ENCODE results near the gene ZNF90. TPM values are rescaled to one million over a fixed set of nuclear protein-coding genes. Genes with fewer than 3 reads are reported as not detected.

ZNF90 gene
- total RNA-seq, 1 experiment from 2014 or later, result 88.7 TPM

GRCh38 chr19:20028611-20029010, 49.2 kb upstream of the ZNF90 start:
- H3K36me3 Mint-ChIP-seq (ENCODE audit: insufficient read depth in 1 of 3, low read depth in 3 of 3), result peaks cover 42 to 70% (median 69%) of the 10 kb centered on the region in 3 experiments
- no peak overlapping the region for H3T11ph ChIP-seq (ENCODE audit: low read length)

More at GRCh38 chr19:20028611-20029010, 49.2 kb upstream of the ZNF90 start:
- H3K27me3 Mint-ChIP-seq (ENCODE audit: low read depth), result no peaks in the 10 kb centered on the region
- Histone ChIP-seq H3K9ac (ENCODE audit: extremely low read depth, insufficient read length, low read length) (no peak overlapping the region), H2AFZ (ENCODE audit: low read length) (no peak overlapping the region), H4K20me1 (ENCODE audit: control insufficient read depth, insufficient read depth, insufficient read length) (no peaks in the 10 kb centered on the region), H4K8ac (replicated peaks; ENCODE audit: insufficient read length, low read depth, low read length) (no peak overlapping the region), H3K79me2 (ENCODE audit: insufficient read depth, low read length) (no peaks in the 10 kb centered on the region), H3K14ac (ENCODE audit: insufficient read depth, low read length) (no peak overlapping the region), H2BK20ac (ENCODE audit: low read depth, low read length, poor library complexity, severe bottlenecking) (no peak overlapping the region), H3K9me3 (ENCODE audit: control insufficient read depth, low read depth, low read length) (no peaks in the 10 kb centered on the region), H3K27ac (ENCODE audit: insufficient read length, low read depth, low read length) (no peak overlapping the region), H3K27me3 (ENCODE audit: insufficient read depth, low read length) (no peaks in the 10 kb centered on the region), H3K4me2 (ENCODE audit: insufficient read depth, insufficient read length, low read length) (no peak overlapping the region), H4K91ac (ENCODE audit: insufficient read length, low read depth, low read length) (no peak overlapping the region), H2BK15ac (ENCODE audit: low read depth, low read length) (no peak overlapping the region), H3K4me1 (ENCODE audit: insufficient read depth, low read length) (no peaks in the 10 kb centered on the region), H4K5ac (ENCODE audit: insufficient read length, low read depth, low read length) (no peak overlapping the region), H3K23ac (ENCODE audit: insufficient read length, low read depth, low read length) (no peak overlapping the region), H3K4ac (ENCODE audit: low read depth, low read length) (no peak overlapping the region), H3K18ac (ENCODE audit: insufficient read length, low read depth, low read length) (no peak overlapping the region), H3K79me1 (ENCODE audit: insufficient read depth, low read depth, low read length, poor library complexity, severe bottlenecking) (no peaks in the 10 kb centered on the region), H2BK5ac (ENCODE audit: insufficient read length, low read length) (no peak overlapping the region), H3K56ac (ENCODE audit: insufficient read length, low read depth, low read length) (no peak overlapping the region), H2BK12ac (ENCODE audit: insufficient read length, low read depth, low read length) (no peak overlapping the region), H2AK5ac (ENCODE audit: insufficient read length, low read length) (no peak overlapping the region), H2BK120ac (ENCODE audit: low read depth, low read length, poor library complexity, severe bottlenecking) (no peak overlapping the region), H3K23me2 (ENCODE audit: insufficient read length, low read depth, low read length, poor library complexity, severe bottlenecking) (no peaks in the 10 kb centered on the region)
- no peak for TF ChIP-seq CTCF (conservative IDR thresholded peaks at IDR 0.05)
- no peaks in the 10 kb centered on the region for H3K4me1 Mint-ChIP-seq
- H3K27ac Mint-ChIP-seq, result no peak overlapping the region
- peaks cover 0 to 8% of the 10 kb centered on the region in 2 experiments; a peak in 3 of 5 replicates for H3K9me3 Mint-ChIP-seq
- WGBS (ENCODE audit: extremely low coverage, insufficient read length, low lambda C conversion rate), result no CpG with 5 or more reads among the region's 6 CpGs
- no peak overlapping the region for H3K4me3 Mint-ChIP-seq
- no peak for DNase-seq

Measured in H9 (cell line).